Neural cell (in vitro differentiated cells): Measurements from ENCODE around the gene OR8K5. TPM values are rescaled to one million over a fixed set of nuclear protein-coding genes. Genes with fewer than 3 reads are reported as not detected.
A peak's percentile ranks its signal among the peaks of the same experiment; 100 is the strongest.

Experiments used
- H2AFZ ChIP-seq: fragments of 200-600, 300-800 bp; sonication (generic), shearing (Covaris generic); 2 replicates; pipeline ENCODE4 v1.6.0; 2014; ENCODE audit warnings: low read depth, mild to moderate bottlenecking, antibody characterized with exemption, low read length, moderate library complexity
- H3F3A ChIP-seq: fragments of 200-600 bp; shearing (Covaris generic); 2 replicates; pipeline ENCODE4 v1.6.1; 2016; ENCODE audit warnings: mild to moderate bottlenecking, moderate library complexity, mixed read lengths, antibody characterized with exemption, low read length; ENCODE audit not compliant: insufficient read depth, poor library complexity, severe bottlenecking
- H3K27ac ChIP-seq: fragments of 200-600, 300-800 bp; sonication (generic), shearing (Covaris generic); 2 replicates; pipeline ENCODE4 v1.5.1; 2014; ENCODE audit warnings: mild to moderate bottlenecking, low read length, moderate library complexity
- H3K27me3 ChIP-seq: fragments of 300-800, 200-600 bp; sonication (generic), shearing (Covaris generic); 2 replicates; pipeline ENCODE4 v1.6.0; 2014; ENCODE audit warnings: mild to moderate bottlenecking, low read depth, low read length, moderate library complexity; ENCODE audit not compliant: insufficient read depth
- H3K36me3 ChIP-seq: fragments of 300-800, 200-600 bp; sonication (generic), shearing (Covaris generic); 2 replicates; pipeline ENCODE4 v1.5.1; 2014; ENCODE audit warnings: mild to moderate bottlenecking, antibody characterized with exemption, low read length, moderate library complexity; ENCODE audit not compliant: insufficient read depth
- H3K4me2 ChIP-seq: fragments of 300-800, 200-600 bp; sonication (generic), shearing (Covaris generic); 2 replicates; pipeline ENCODE4 v1.6.0; 2014; ENCODE audit warnings: mild to moderate bottlenecking, low read length
- H3K4me3 ChIP-seq: fragments of 300-800, 200-600 bp; sonication (generic), shearing (Covaris generic); 2 replicates; pipeline ENCODE4 v1.5.1; 2014; ENCODE audit warnings: mild to moderate bottlenecking, low read length, moderate library complexity
- H3K79me2 ChIP-seq: fragments of 200-600 bp; shearing (Covaris generic); replicated peaks from 2 replicates; pipeline ENCODE4 v1.6.0; 2014; ENCODE audit warnings: mild to moderate bottlenecking, low read length, moderate library complexity; ENCODE audit not compliant: insufficient read depth
- H3K9ac ChIP-seq: fragments of 300-800, 200-600 bp; sonication (generic), shearing (Covaris generic); 2 replicates; pipeline ENCODE4 v1.6.1; 2016; ENCODE audit warnings: mild to moderate bottlenecking, low read length, mixed read lengths
- H3K9me2 ChIP-seq: fragments of 200-600 bp; shearing (Covaris generic); 2 replicates; pipeline ENCODE4 v1.6.1; 2016; ENCODE audit warnings: mild to moderate bottlenecking, low read length, mixed read lengths; ENCODE audit not compliant: insufficient read depth
- H3K9me3 ChIP-seq: fragments of 200-600, 300-800 bp; sonication (generic), shearing (Covaris generic); 2 replicates; pipeline ENCODE4 v1.6.1; 2016; ENCODE audit warnings: mild to moderate bottlenecking, mixed run types, low read length, moderate library complexity, mixed read lengths
- H4K20me1 ChIP-seq: fragments of 200-600 bp; shearing (Covaris generic); 2 replicates; pipeline ENCODE4 v1.6.1; 2016; ENCODE audit warnings: mild to moderate bottlenecking, mixed run types; ENCODE audit not compliant: insufficient read depth
- CTCF ChIP-seq: fragments of 450-650 bp; IDR thresholded peaks from 2 replicates; pipeline ENCODE4 v1.5.1; 2014; ENCODE audit warnings: antibody characterized with exemption, mild to moderate bottlenecking, moderate library complexity; ENCODE audit not compliant: poor library complexity, severe bottlenecking
- EP300 ChIP-seq: fragments of 450-650 bp; conservative IDR thresholded peaks from 2 replicates; pipeline ENCODE4 v1.6.1; 2014; ENCODE audit warnings: antibody characterized with exemption, mild to moderate bottlenecking, moderate library complexity; ENCODE audit not compliant: poor library complexity, severe bottlenecking
- EZH2 ChIP-seq: fragments of 200-600, 300-800 bp; shearing (Covaris generic), sonication (generic); IDR thresholded peaks from 2 replicates; pipeline ENCODE4 v1.6.1; 2014; ENCODE audit warnings: antibody characterized with exemption, low read length, borderline replicate concordance, mild to moderate bottlenecking; ENCODE audit not compliant: insufficient read depth, poor library complexity, severe bottlenecking
- POLR2AphosphoS5 ChIP-seq: IDR thresholded peaks from 2 replicates; pipeline ENCODE4 v1.6.1; 2012
- RAD21 ChIP-seq: fragments of 450-650 bp; conservative IDR thresholded peaks from 2 replicates; pipeline ENCODE4 v1.6.1; 2014; ENCODE audit warnings: antibody characterized with exemption, mild to moderate bottlenecking, moderate library complexity
- SMC3 ChIP-seq: fragments of 450-650 bp; conservative IDR thresholded peaks from 2 replicates; pipeline ENCODE4 v1.6.1; 2014; ENCODE audit warnings: antibody characterized with exemption, mild to moderate bottlenecking, moderate library complexity; ENCODE audit not compliant: poor library complexity
- TAF1 ChIP-seq: IDR thresholded peaks from 2 replicates; pipeline ENCODE4 v1.6.1; 2012; ENCODE audit warnings: low read depth
- polyA plus RNA-seq: library from polyadenylated mRNA; depleted of rRNA; stranded (reverse); fragments of >200 nt; gene quantifications from 2 replicates; pipeline ENCODE4 v1.2.3, GENCODE V29; 2014
- TF ChIP-seq, protein P1 (sequence below): IDR thresholded peaks from 2 replicates; pipeline ENCODE4 v1.6.1; 2012; ENCODE audit warnings: borderline replicate concordance

OR8K5 gene
- polyA plus RNA-seq, 1 donor from 2014 or later, result not detected

- no peak overlapping the region for H3K9ac ChIP-seq
- no peaks in the 10 kb centered on the region for H3K9me2 ChIP-seq
- no peaks in the 10 kb centered on the region for H3K36me3 ChIP-seq
- no peaks in the 10 kb centered on the region for H3K9me3 ChIP-seq
- H2AFZ ChIP-seq, result no peak overlapping the region
- no peaks in the 10 kb centered on the region for H3K79me2 ChIP-seq
- no peak overlapping the region for H3K4me3 ChIP-seq
- H3F3A ChIP-seq, result no peaks in the 10 kb centered on the region
- H3K27me3 ChIP-seq, result no peaks in the 10 kb centered on the region
- H4K20me1 ChIP-seq, result no peaks in the 10 kb centered on the region
- no peak overlapping the region for H3K27ac ChIP-seq
- TF ChIP-seq EZH2, result no peak
- H3K4me2 ChIP-seq, result no peak overlapping the region
These were observed 36.6 kb upstream of the OR8K5 start for GRCh38 chr11:56196705-56197104.

GRCh38 chr11:56188602-56189001, 28.5 kb upstream of the OR8K5 start:
- H3K27me3 ChIP-seq, result no peaks in the 10 kb centered on the region
- no peak overlapping the region for H3K27ac ChIP-seq
- H3K9ac ChIP-seq, result no peak overlapping the region
- no peaks in the 10 kb centered on the region for H3K79me2 ChIP-seq
- TF ChIP-seq SMC3, result no peak
- TF ChIP-seq TAF1, result no peak
- no peak for TF ChIP-seq EZH2
- TF ChIP-seq RAD21, result no peak
- no peak for TF ChIP-seq POLR2AphosphoS5
- TF ChIP-seq, protein P1, sequence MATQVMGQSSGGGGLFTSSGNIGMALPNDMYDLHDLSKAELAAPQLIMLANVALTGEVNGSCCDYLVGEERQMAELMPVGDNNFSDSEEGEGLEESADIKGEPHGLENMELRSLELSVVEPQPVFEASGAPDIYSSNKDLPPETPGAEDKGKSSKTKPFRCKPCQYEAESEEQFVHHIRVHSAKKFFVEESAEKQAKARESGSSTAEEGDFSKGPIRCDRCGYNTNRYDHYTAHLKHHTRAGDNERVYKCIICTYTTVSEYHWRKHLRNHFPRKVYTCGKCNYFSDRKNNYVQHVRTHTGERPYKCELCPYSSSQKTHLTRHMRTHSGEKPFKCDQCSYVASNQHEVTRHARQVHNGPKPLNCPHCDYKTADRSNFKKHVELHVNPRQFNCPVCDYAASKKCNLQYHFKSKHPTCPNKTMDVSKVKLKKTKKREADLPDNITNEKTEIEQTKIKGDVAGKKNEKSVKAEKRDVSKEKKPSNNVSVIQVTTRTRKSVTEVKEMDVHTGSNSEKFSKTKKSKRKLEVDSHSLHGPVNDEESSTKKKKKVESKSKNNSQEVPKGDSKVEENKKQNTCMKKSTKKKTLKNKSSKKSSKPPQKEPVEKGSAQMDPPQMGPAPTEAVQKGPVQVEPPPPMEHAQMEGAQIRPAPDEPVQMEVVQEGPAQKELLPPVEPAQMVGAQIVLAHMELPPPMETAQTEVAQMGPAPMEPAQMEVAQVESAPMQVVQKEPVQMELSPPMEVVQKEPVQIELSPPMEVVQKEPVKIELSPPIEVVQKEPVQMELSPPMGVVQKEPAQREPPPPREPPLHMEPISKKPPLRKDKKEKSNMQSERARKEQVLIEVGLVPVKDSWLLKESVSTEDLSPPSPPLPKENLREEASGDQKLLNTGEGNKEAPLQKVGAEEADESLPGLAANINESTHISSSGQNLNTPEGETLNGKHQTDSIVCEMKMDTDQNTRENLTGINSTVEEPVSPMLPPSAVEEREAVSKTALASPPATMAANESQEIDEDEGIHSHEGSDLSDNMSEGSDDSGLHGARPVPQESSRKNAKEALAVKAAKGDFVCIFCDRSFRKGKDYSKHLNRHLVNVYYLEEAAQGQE, result no peak
- no peak overlapping the region for H3K4me3 ChIP-seq
- H3K36me3 ChIP-seq, result no peaks in the 10 kb centered on the region
- no peaks in the 10 kb centered on the region for H4K20me1 ChIP-seq
- H2AFZ ChIP-seq, result no peak overlapping the region
- H3K4me2 ChIP-seq, result no peak overlapping the region
- no peaks in the 10 kb centered on the region for H3K9me2 ChIP-seq
- no peaks in the 10 kb centered on the region for H3F3A ChIP-seq
- H3K9me3 ChIP-seq, result no peaks in the 10 kb centered on the region

DNA sequence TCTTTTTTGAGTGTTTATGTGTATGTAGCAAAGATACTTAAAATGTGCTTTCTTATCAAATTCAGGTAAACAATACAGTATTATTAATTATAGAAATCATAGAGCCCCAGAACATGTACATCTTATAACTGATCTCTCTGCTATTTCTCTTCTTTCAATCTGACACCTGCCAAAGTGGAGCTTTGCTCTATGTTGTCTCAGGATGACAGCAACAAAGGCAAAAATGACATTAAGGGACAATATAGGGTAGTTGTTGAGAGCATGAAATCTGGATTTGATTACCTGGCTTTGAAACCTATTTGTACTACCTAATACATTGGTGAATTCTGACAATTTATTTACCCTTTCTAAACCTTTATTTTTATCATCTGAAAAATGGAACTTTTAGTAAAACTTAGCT, 23.3 kb upstream of the OR8K5 start:
- no peaks in the 10 kb centered on the region for H3K9me2 ChIP-seq
- TF ChIP-seq POLR2AphosphoS5 (peak; percentile 67), EP300 (peak; percentile 89), CTCF (no peak)
- H3K9ac ChIP-seq, result no peak overlapping the region
- no peak overlapping the region for H2AFZ ChIP-seq
- H3F3A ChIP-seq, result no peaks in the 10 kb centered on the region
- H3K27ac ChIP-seq, result no peak overlapping the region
- H3K4me3 ChIP-seq, result no peak overlapping the region
- H3K4me2 ChIP-seq, result no peak overlapping the region
- no peaks in the 10 kb centered on the region for H3K79me2 ChIP-seq
- H3K36me3 ChIP-seq, result no peaks in the 10 kb centered on the region
- H3K9me3 ChIP-seq, result no peaks in the 10 kb centered on the region
- no peaks in the 10 kb centered on the region for H4K20me1 ChIP-seq
- no peaks in the 10 kb centered on the region for H3K27me3 ChIP-seq
